HEK293 (cell line): ENCODE results near the gene ABCF1.

ENCODE experiments used
- CTCF ChIA-PET: fragments of 350-600 bp; formaldehyde crosslinking; extraction: SDS; loops from one replicate; lab custom pipeline; 2021; ENCODE audit warnings: antibody characterized with exemption; lab: Yijun Ruan, JAX
- POLR2A ChIA-PET: fragments of 300-600 bp; formaldehyde crosslinking; extraction: SDS; loops from one replicate; lab custom pipeline; 2020; ENCODE audit warnings: antibody characterized with exemption, inconsistent platforms; lab: Yijun Ruan, JAX
- H3K27ac ChIP-seq: fragments of 200-500 bp; sonication (Bioruptor generic); 2 replicates; pipeline ENCODE4 v1.5.1; 2014; ENCODE audit warnings: low read depth, low read length, control low read depth, inconsistent platforms; ENCODE audit errors: extremely low read depth
- H3K36me3 ChIP-seq, 2 experiments: fragments of 200-500 bp in 1 of 2; sonication (Bioruptor generic) in 1 of 2; 1 replicate in 1 of 2; 2 replicates in 1 of 2; pipeline ENCODE4 v1.5.1; 2014 to 2017; ENCODE audit warnings: inconsistent platforms in 2 of 2, low read length in 2 of 2; ENCODE audit not compliant: control insufficient read depth in 2 of 2, insufficient read depth in 1 of 2
- H3K4me1 ChIP-seq: fragments of 200-500 bp; sonication (Bioruptor generic); 2 replicates; pipeline ENCODE4 v1.5.1; 2014; ENCODE audit warnings: mild to moderate bottlenecking, low read length, inconsistent platforms; ENCODE audit not compliant: control insufficient read depth, insufficient read depth
- H3K4me3 ChIP-seq: 2 replicates; pipeline ENCODE4 v1.5.1; 2011; ENCODE audit warnings: low read depth, mild to moderate bottlenecking, control low read depth, low read length, moderate library complexity
- H3K9me3 ChIP-seq: fragments of 200-500 bp; sonication (Bioruptor generic); 2 replicates; pipeline ENCODE4 v1.5.1; 2014; ENCODE audit warnings: low read depth, low read length, inconsistent platforms; ENCODE audit not compliant: control insufficient read depth, insufficient read depth
- BCL11B ChIP-seq: fragments of 450-650 bp; formaldehyde crosslinking; IDR thresholded peaks from 2 replicates; pipeline ENCODE4 v1.5.1; 2016; ENCODE audit warnings: low read depth, missing biosample characterization, missing genetic modification characterization
- EGR2 ChIP-seq: fragments of 450-650 bp; formaldehyde crosslinking; IDR thresholded peaks from 2 replicates; pipeline ENCODE4 v1.5.1; 2016; ENCODE audit warnings: low read depth, missing biosample characterization, missing genetic modification characterization
- GLI2 ChIP-seq: fragments of 450-650 bp; formaldehyde crosslinking; IDR thresholded peaks from 2 replicates; pipeline ENCODE4; 2017; ENCODE audit warnings: missing biosample characterization, missing genetic modification characterization, low read depth, borderline replicate concordance
- GLIS2 ChIP-seq: fragments of 450-650 bp; formaldehyde crosslinking; IDR thresholded peaks from 2 replicates; pipeline ENCODE4 v1.5.1; 2016; ENCODE audit warnings: missing biosample characterization, missing genetic modification characterization
- HOXA7 ChIP-seq: sonication (generic); formaldehyde crosslinking; IDR thresholded peaks from 2 replicates; pipeline ENCODE4 v1.8.1; 2022; ENCODE audit warnings: missing genetic modification reagents, borderline replicate concordance
- SP2 ChIP-seq: fragments of 450-650 bp; formaldehyde crosslinking; IDR thresholded peaks from 2 replicates; pipeline ENCODE4 v1.5.1; 2016; ENCODE audit warnings: missing biosample characterization, missing genetic modification characterization
- SP7 ChIP-seq: fragments of 450-650 bp; formaldehyde crosslinking; IDR thresholded peaks from 2 replicates; pipeline ENCODE4 v1.5.1; 2016; ENCODE audit warnings: missing biosample characterization, missing genetic modification characterization
- ZFHX2 ChIP-seq: fragments of 450-650 bp; formaldehyde crosslinking; conservative IDR thresholded peaks from 2 replicates; pipeline ENCODE4 v1.5.1; 2016; ENCODE audit warnings: missing biosample characterization, missing genetic modification characterization
- ZNF324 ChIP-seq: fragments of 450-650 bp; formaldehyde crosslinking; IDR thresholded peaks from 2 replicates; pipeline ENCODE4 v1.5.1; 2016; ENCODE audit warnings: missing biosample characterization, missing genetic modification characterization
- ZNF416 ChIP-seq: fragments of 450-650 bp; formaldehyde crosslinking; IDR thresholded peaks from 2 replicates; pipeline ENCODE4 v1.5.1; 2016; ENCODE audit warnings: missing biosample characterization, missing genetic modification characterization
- ZNF548 ChIP-seq: fragments of 450-650 bp; formaldehyde crosslinking; IDR thresholded peaks from 2 replicates; pipeline ENCODE4 v1.5.1; 2016; ENCODE audit warnings: missing biosample characterization, missing genetic modification characterization
- ZNF623 ChIP-seq: fragments of 450-650 bp; formaldehyde crosslinking; IDR thresholded peaks from 2 replicates; pipeline ENCODE4 v1.5.1; 2016; ENCODE audit warnings: missing biosample characterization, missing genetic modification characterization
- ZNF639 ChIP-seq: fragments of 450-650 bp; formaldehyde crosslinking; IDR thresholded peaks from 2 replicates; pipeline ENCODE4 v1.5.1; 2016; ENCODE audit warnings: missing biosample characterization, missing genetic modification characterization
- ZNF701 ChIP-seq: fragments of 450-650 bp; formaldehyde crosslinking; IDR thresholded peaks from 2 replicates; pipeline ENCODE4 v1.5.1; 2016; ENCODE audit warnings: missing biosample characterization, missing genetic modification characterization
- ZNF843 ChIP-seq: fragments of 450-650 bp; formaldehyde crosslinking; IDR thresholded peaks from 2 replicates; pipeline ENCODE4 v1.5.1; 2016; ENCODE audit warnings: missing biosample characterization, missing genetic modification characterization
- ZSCAN23 ChIP-seq: fragments of 450-650 bp; formaldehyde crosslinking; IDR thresholded peaks from 2 replicates; pipeline ENCODE4 v1.5.1; 2016; ENCODE audit warnings: missing biosample characterization, missing genetic modification characterization
- TF ChIP-seq, protein P1 (sequence below): sonication (generic); formaldehyde crosslinking; IDR thresholded peaks from 2 replicates; pipeline ENCODE4 v1.8.1; 2022; ENCODE audit warnings: mild to moderate bottlenecking, moderate library complexity, missing genetic modification reagents
- TF ChIP-seq, protein P2 (sequence below): fragments of 450-650 bp; formaldehyde crosslinking; IDR thresholded peaks from 2 replicates; pipeline ENCODE4 v1.5.1; 2016; ENCODE audit warnings: missing biosample characterization, missing genetic modification characterization
- TF ChIP-seq, protein P3 (sequence below): fragments of 450-650 bp; formaldehyde crosslinking; IDR thresholded peaks from 2 replicates; pipeline ENCODE4 v1.5.1; 2016; ENCODE audit warnings: missing biosample characterization, missing genetic modification characterization
- TF ChIP-seq, protein P4 (sequence below): fragments of 450-650 bp; formaldehyde crosslinking; IDR thresholded peaks from 2 replicates; pipeline ENCODE4 v1.5.1; 2016; ENCODE audit warnings: missing biosample characterization, missing genetic modification characterization

Gene ABCF1

DNA sequence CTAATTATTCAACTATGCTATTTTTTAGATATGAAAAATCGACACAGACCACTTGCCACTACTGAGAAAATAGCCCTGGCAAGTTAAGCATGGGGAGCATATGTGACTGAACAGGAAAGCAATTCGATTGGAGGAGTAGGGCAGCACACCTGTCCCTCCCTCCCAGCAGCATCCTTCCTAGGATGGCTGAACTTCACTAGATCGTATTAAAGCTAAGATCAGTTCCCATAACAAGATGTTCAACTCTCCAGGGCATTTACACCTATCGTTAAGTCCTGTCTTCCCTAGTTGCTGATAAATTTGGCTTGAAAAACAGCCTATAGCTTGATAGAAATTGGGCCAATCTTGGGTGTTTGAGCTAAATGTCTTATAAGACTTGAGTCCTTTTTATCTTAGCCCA, 38.8 kb downstream of the ABCF1 start:
- H3K27ac ChIP-seq = no peak overlapping the region
- no peak overlapping the region for H3K4me3 ChIP-seq
- TF ChIP-seq, protein P1, sequence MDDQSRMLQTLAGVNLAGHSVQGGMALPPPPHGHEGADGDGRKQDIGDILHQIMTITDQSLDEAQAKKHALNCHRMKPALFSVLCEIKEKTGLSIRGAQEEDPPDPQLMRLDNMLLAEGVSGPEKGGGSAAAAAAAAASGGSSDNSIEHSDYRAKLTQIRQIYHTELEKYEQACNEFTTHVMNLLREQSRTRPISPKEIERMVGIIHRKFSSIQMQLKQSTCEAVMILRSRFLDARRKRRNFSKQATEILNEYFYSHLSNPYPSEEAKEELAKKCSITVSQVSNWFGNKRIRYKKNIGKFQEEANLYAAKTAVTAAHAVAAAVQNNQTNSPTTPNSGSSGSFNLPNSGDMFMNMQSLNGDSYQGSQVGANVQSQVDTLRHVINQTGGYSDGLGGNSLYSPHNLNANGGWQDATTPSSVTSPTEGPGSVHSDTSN (CRISPR knock-in tag) = no peak
- TF ChIP-seq HOXA7 (CRISPR knock-in tag) (no peak), SP2 (tag by site-specific recombination) (no peak), ZNF623 (tag by site-specific recombination) (no peak), GLI2 (tag by site-specific recombination) (no peak), ZNF324 (tag by site-specific recombination) (no peak)
- TF ChIP-seq, protein P2, sequence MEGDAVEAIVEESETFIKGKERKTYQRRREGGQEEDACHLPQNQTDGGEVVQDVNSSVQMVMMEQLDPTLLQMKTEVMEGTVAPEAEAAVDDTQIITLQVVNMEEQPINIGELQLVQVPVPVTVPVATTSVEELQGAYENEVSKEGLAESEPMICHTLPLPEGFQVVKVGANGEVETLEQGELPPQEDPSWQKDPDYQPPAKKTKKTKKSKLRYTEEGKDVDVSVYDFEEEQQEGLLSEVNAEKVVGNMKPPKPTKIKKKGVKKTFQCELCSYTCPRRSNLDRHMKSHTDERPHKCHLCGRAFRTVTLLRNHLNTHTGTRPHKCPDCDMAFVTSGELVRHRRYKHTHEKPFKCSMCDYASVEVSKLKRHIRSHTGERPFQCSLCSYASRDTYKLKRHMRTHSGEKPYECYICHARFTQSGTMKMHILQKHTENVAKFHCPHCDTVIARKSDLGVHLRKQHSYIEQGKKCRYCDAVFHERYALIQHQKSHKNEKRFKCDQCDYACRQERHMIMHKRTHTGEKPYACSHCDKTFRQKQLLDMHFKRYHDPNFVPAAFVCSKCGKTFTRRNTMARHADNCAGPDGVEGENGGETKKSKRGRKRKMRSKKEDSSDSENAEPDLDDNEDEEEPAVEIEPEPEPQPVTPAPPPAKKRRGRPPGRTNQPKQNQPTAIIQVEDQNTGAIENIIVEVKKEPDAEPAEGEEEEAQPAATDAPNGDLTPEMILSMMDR (tag by site-specific recombination) = no peak
- ChIA-PET POLR2A (interaction anchor here (0.9 to 1.9 kb wide), 5 partner anchors 11 to 63 kb away, joined by 3 to 25 read pairs (median 4); partner anchors contain the start of gene DHX16), CTCF (interaction anchor here (0.6 to 1.6 kb wide), 9 partner anchors 12 to 127 kb away, joined by 3 to 28 read pairs (median 3); no protein-coding TSS in a partner anchor)
- peaks cover 43 to 65% of the 10 kb centered on the region in 2 experiments for H3K36me3 ChIP-seq
- peaks cover 18% of the 10 kb centered on the region for H3K4me1 ChIP-seq
- no peaks in the 10 kb centered on the region for H3K9me3 ChIP-seq

DNA sequence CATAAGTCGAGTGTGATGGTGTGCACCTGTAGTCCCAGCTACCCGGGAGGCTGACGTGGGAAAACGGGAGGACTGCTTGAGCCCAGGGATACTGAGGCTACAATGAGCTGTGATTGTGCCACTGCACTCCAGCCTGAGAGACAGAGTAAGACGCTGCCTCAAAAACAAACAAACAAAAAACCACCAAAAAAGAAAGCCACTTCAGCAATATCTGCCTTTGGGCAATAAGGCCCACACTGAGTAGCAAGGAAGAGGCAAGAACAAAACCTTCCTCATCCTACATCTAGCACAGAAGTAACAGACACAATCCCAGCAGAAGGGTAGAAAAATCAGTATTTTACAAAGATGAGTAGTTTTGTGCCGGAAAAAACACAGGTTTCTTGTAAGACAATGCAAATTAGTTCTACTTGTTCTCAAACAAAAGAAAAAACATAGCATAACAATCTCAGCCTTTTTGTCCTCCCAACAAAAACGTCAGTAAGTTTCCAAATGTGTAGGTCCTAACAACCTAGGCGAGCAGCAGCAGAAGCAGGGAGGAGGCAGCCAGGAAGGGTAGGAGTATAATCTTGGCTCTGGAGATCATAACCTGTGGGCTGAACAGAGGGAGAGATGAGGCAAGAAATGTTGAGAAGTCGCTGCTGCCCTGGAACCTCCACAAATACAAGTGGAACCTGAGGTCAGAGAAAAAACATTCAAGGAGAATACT, 40.1 kb downstream of the ABCF1 start:
- Histone ChIP-seq H3K36me3 (peaks cover 31 to 59% of the 10 kb centered on the region in 2 experiments), H3K9me3 (no peaks in the 10 kb centered on the region), H3K4me3 (no peak overlapping the region), H3K27ac (peak overlapping the region; percentile 10; the same call in 1 of the 2 replicates), H3K4me1 (peaks cover 18% of the 10 kb centered on the region)
- ChIA-PET CTCF (interaction anchor here (0.6 to 2.6 kb wide), 10 partner anchors 14 to 128 kb away, joined by 3 to 29 read pairs (median 6); partner anchors contain the start of gene C6orf136), POLR2A (interaction anchor here (0.9 to 4.8 kb wide), 7 partner anchors 11 to 107 kb away, joined by 3 to 197 read pairs (median 25); partner anchors contain the start of genes DHX16, MDC1 and PRR3)
- TF ChIP-seq ZSCAN23 (no peak), ZNF843 (no peak), ZFHX2 (tag by site-specific recombination) (peak; percentile 42), EGR2 (tag by site-specific recombination) (0 out of 2 replicates have a peak, but pooled peaks have one; percentile 23)

DNA sequence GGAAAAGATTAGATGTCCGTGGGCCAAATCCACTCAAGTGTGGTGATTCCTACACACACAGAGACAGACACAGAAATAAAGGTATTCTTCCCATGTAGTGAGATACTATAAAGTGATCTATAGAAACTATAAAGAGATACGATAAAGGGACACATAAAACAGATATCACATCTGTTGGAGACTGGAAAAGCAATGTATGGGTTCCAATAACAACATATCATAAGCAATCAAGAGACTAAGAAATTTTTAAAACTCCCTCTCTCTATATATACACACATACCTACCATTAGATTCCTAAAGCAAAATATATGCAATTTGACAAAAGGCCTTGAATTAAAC, 40.6 kb downstream of the ABCF1 start:
- H3K4me1 ChIP-seq = peaks cover 18% of the 10 kb centered on the region
- H3K36me3 ChIP-seq = peaks cover 26 to 59% of the 10 kb centered on the region in 2 experiments
- ChIA-PET CTCF (interaction anchor here (0.5 to 2.6 kb wide), 11 partner anchors 15 to 128 kb away, joined by 3 to 29 read pairs (median 5); partner anchors contain the start of gene C6orf136), POLR2A (interaction anchor here (0.6 to 4.8 kb wide), 11 partner anchors 12 to 235 kb away, joined by 3 to 197 read pairs (median 11); partner anchors contain the start of genes ATAT1, DHX16, GNL1 and MDC1)
- no peak overlapping the region for H3K27ac ChIP-seq
- no peaks in the 10 kb centered on the region for H3K9me3 ChIP-seq
- H3K4me3 ChIP-seq = no peak overlapping the region
- TF ChIP-seq BCL11B (no peak), ZNF548 (tag by site-specific recombination) (no peak), ZNF416 (tag by site-specific recombination) (no peak), GLIS2 (tag by site-specific recombination) (no peak), SP7 (tag by site-specific recombination) (no peak), ZNF639 (no peak), ZNF701 (tag by site-specific recombination) (no peak)
- TF ChIP-seq, protein P3, sequence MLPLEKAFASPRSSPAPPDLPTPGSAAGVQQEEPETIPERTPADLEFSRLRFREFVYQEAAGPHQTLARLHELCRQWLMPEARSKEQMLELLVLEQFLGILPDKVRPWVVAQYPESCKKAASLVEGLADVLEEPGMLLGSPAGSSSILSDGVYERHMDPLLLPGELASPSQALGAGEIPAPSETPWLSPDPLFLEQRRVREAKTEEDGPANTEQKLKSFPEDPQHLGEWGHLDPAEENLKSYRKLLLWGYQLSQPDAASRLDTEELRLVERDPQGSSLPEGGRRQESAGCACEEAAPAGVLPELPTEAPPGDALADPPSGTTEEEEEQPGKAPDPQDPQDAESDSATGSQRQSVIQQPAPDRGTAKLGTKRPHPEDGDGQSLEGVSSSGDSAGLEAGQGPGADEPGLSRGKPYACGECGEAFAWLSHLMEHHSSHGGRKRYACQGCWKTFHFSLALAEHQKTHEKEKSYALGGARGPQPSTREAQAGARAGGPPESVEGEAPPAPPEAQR (tag by site-specific recombination) = no peak
- TF ChIP-seq, protein P4, sequence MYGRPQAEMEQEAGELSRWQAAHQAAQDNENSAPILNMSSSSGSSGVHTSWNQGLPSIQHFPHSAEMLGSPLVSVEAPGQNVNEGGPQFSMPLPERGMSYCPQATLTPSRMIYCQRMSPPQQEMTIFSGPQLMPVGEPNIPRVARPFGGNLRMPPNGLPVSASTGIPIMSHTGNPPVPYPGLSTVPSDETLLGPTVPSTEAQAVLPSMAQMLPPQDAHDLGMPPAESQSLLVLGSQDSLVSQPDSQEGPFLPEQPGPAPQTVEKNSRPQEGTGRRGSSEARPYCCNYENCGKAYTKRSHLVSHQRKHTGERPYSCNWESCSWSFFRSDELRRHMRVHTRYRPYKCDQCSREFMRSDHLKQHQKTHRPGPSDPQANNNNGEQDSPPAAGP = no peak
